K562 (cell line): ENCODE results near the gene ATP6V0C. TPM values are rescaled to one million over a fixed set of nuclear protein-coding genes. Genes with fewer than 3 reads are reported as not detected.

Experiments
- ATAC-seq: fragments of 200-7000 bp; cut with Tn5 transposase; 3 replicates; pipeline ENCODE4 v1.9.1; 2020; ENCODE audit warnings: moderate library complexity
- BruUV-seq: library from RNA; stranded (reverse); fragments of 400-500 nt; replicated peaks from 2 replicates; lab custom pipeline; 2021; lab: Mats Ljungman, UMichigan
- CTCF ChIA-PET: fragments of 300-600 bp; formaldehyde crosslinking; extraction: SDS; loops from one replicate; lab custom pipeline; 2021; ENCODE audit warnings: low intra/inter-chr PET ratio; lab: Yijun Ruan, JAX
- POLR2A ChIA-PET: fragments of 300-600, 350-650 bp; sonication (Branson Sonifier 250); formaldehyde crosslinking; extraction: SDS; loops from one replicate; lab custom pipeline; 2021; ENCODE audit warnings: antibody characterized with exemption, inconsistent platforms; lab: Yijun Ruan, JAX
- DNase-seq, 4 experiments: peaks; one replicate each; pipeline versions ENCODE4 v3.0.0 to v3.0.0-alpha.2; 2011 to 2018; ENCODE audit warnings: low spot score in 3 of 4, mixed read lengths in 3 of 4; ENCODE audit errors: extremely low read depth in 1 of 4
- FAIRE-seq: peaks from 2 replicates; lab custom pipeline; 2011; peaks lifted over from hg19 to GRCh38; lab: Jason Lieb, UNC
- H2AFZ ChIP-seq: 2 replicates; pipeline ENCODE4 v1.6.0; 2011; ENCODE audit warnings: low read depth, low read length, control low read depth, inconsistent platforms
- H3K27ac ChIP-seq: fragments of 200-600 bp; 3 replicates; pipeline ENCODE4 v1.8.0; 2011; ENCODE audit warnings: low read depth, mild to moderate bottlenecking, control low read depth, inconsistent platforms, low read length, moderate library complexity, mixed read lengths; ENCODE audit errors: extremely low read depth
- H3K27me3 ChIP-seq, 2 experiments: fragments of 300-600 bp in 1 of 2; 2 replicates in 1 of 2; 3 replicates in 1 of 2; pipeline versions ENCODE4 v1.6.0 to v1.8.0; 2011; ENCODE audit warnings: inconsistent platforms in 2 of 2, low read length in 2 of 2, mild to moderate bottlenecking in 1 of 2, mixed read lengths in 1 of 2, moderate library complexity in 1 of 2; ENCODE audit not compliant: control insufficient read depth in 2 of 2, insufficient read depth in 2 of 2
- H3K36me3 ChIP-seq: fragments of 300-600 bp; 3 replicates; pipeline ENCODE4 v1.8.0; 2011; ENCODE audit warnings: mild to moderate bottlenecking, low read length, inconsistent platforms; ENCODE audit not compliant: control insufficient read depth, insufficient read depth
- H3K4me1 ChIP-seq, 2 experiments: fragments of 200-600 bp in 1 of 2; replicated peaks in 1 of 2; 2 replicates in 1 of 2; 3 replicates in 1 of 2; pipeline versions ENCODE4 v1.5.1 to v1.8.0; 2011; ENCODE audit warnings: inconsistent platforms in 2 of 2, low read length in 2 of 2, mild to moderate bottlenecking in 1 of 2, mixed read lengths in 1 of 2, moderate library complexity in 1 of 2; ENCODE audit not compliant: control insufficient read depth in 2 of 2, insufficient read depth in 2 of 2
- H3K4me2 ChIP-seq: 2 replicates; pipeline ENCODE4 v1.6.1; 2011; ENCODE audit warnings: low read length, control low read depth, inconsistent platforms, mixed read lengths; ENCODE audit not compliant: insufficient read depth
- H3K4me3 ChIP-seq: fragments of 200-600 bp; sonication (generic), shearing (Covaris generic); 2 replicates; pipeline ENCODE4 v1.5.1; 2016; ENCODE audit warnings: control low read depth, inconsistent platforms
- H3K79me2 ChIP-seq: fragments of 200-600 bp; 3 replicates; pipeline ENCODE4 v1.8.0; 2011; ENCODE audit warnings: low read length, inconsistent platforms; ENCODE audit not compliant: control insufficient read depth, insufficient read depth
- H3K9ac ChIP-seq, 2 experiments: 2 replicates each; pipeline versions ENCODE4 v1.6.0 to v1.6.1; 2011; ENCODE audit warnings: low read depth in 2 of 2, low read length in 2 of 2, control low read depth in 1 of 2, inconsistent platforms in 1 of 2, mild to moderate bottlenecking in 1 of 2, mixed read lengths in 1 of 2; ENCODE audit not compliant: insufficient read depth in 1 of 2
- H3K9me1 ChIP-seq: one replicate; pipeline ENCODE4 v1.6.0; 2011; ENCODE audit warnings: inconsistent platforms, mild to moderate bottlenecking, low read length, moderate library complexity; ENCODE audit not compliant: control insufficient read depth, insufficient read depth
- H3K9me3 ChIP-seq: replicated peaks from 2 replicates; pipeline ENCODE4 v1.5.1; 2011; ENCODE audit warnings: low read depth, low read length, inconsistent platforms; ENCODE audit not compliant: control insufficient read depth, insufficient read depth
- H4K20me1 ChIP-seq: replicated peaks from 2 replicates; pipeline ENCODE4 v1.6.1; 2011; ENCODE audit warnings: low read length, inconsistent platforms, mixed read lengths; ENCODE audit not compliant: control insufficient read depth, insufficient read depth
- CHAMP1 ChIP-seq: fragments of 450-650 bp; IDR thresholded peaks from 2 replicates; pipeline ENCODE4 v1.6.1; 2016; ENCODE audit warnings: mild to moderate bottlenecking
- CHCHD3 ChIP-seq: fragments of 250-450 bp; sonication (Bioruptor Pico); IDR thresholded peaks from 2 replicates; pipeline ENCODE4 v2.1.2; 2022; ENCODE audit warnings: mild to moderate bottlenecking
- CREM ChIP-seq: IDR thresholded peaks from 2 replicates; pipeline ENCODE4 v1.6.1; 2014; ENCODE audit warnings: antibody characterized with exemption, low read depth
- HLTF ChIP-seq: fragments of 450-650 bp; IDR thresholded peaks from 2 replicates; pipeline ENCODE4 v1.6.1; 2016
- IRF1 ChIP-seq: sonication (generic); formaldehyde crosslinking; IDR thresholded peaks from 2 replicates; pipeline ENCODE4 v1.8.0; 2022; ENCODE audit warnings: missing genetic modification reagents, mild to moderate bottlenecking, borderline replicate concordance
- JUNB ChIP-seq: fragments of 450-650 bp; formaldehyde crosslinking; conservative IDR thresholded peaks from 2 replicates; pipeline ENCODE4 v1.4.0; 2020; ENCODE audit warnings: mild to moderate bottlenecking
- KAT7 ChIP-seq: sonication (generic); formaldehyde crosslinking; IDR thresholded peaks from 2 replicates; pipeline ENCODE4 v1.8.0; 2022; ENCODE audit warnings: missing genetic modification reagents, mild to moderate bottlenecking, borderline replicate concordance
- MAX ChIP-seq: sonication (generic); formaldehyde crosslinking; IDR thresholded peaks from 2 replicates; pipeline ENCODE4 v1.9.0; 2022; ENCODE audit warnings: mild to moderate bottlenecking, missing genetic modification reagents
- NRF1 ChIP-seq, 2 experiments: fragments of 450-650 bp; IDR thresholded peaks in 1 of 2; conservative IDR thresholded peaks in 1 of 2; 2 replicates each; pipeline ENCODE4 v1.6.1; 2014; ENCODE audit warnings: mild to moderate bottlenecking in 2 of 2
- POLR3G ChIP-seq: IDR thresholded peaks from 2 replicates; pipeline ENCODE4 v1.6.1; 2011; ENCODE audit not compliant: insufficient read length, insufficient replicate concordance; ENCODE audit errors: extremely low read depth
- PYGO2 ChIP-seq: fragments of 450-650 bp; IDR thresholded peaks from 2 replicates; pipeline ENCODE4 v1.6.1; 2016; ENCODE audit warnings: mild to moderate bottlenecking, missing genetic modification characterization, moderate library complexity, missing compliant biosample characterization
- RB1 ChIP-seq: fragments of 450-650 bp; IDR thresholded peaks from 2 replicates; pipeline ENCODE4 v1.6.1; 2017; ENCODE audit warnings: low read depth, mild to moderate bottlenecking
- TCF7 ChIP-seq: sonication (generic); IDR thresholded peaks from 2 replicates; pipeline ENCODE4 v1.6.1; 2016; ENCODE audit warnings: antibody characterized with exemption, borderline replicate concordance
- TRIM28 ChIP-seq: fragments of 450-650 bp; IDR thresholded peaks from 2 replicates; pipeline ENCODE4 v1.6.1; 2017
- ZFX ChIP-seq: sonication (generic); formaldehyde crosslinking; IDR thresholded peaks from 2 replicates; pipeline ENCODE4 v1.8.0; 2022; ENCODE audit warnings: mild to moderate bottlenecking, missing genetic modification reagents, moderate library complexity
- whole genome bisulfite sequencing: fragments of 100-300 bp; shearing (Covaris generic); methylation state at CpG from one replicate; pipeline ENCODE4 v1.1.6; 2016; ENCODE audit warnings: low coverage, mixed read lengths; ENCODE audit not compliant: insufficient coverage; ENCODE audit errors: missing lambda C conversion rate; 5-methylcytosine and 5-hydroxymethylcytosine counted together
- in situ Hi-C: fragments of 300-500 bp; cut with MboI; formaldehyde crosslinking; loops from 4 replicates; pipeline ENCODE4 v1.15.0; 2018; ENCODE audit warnings: inconsistent platforms, mixed read lengths
- intact Hi-C: fragments of 100-400 bp; cut with micrococcal nuclease; formaldehyde crosslinking; loops from 2 replicates; pipeline ENCODE4 v1.14.2; 2022
- polyA plus RNA-seq, 8 experiments: library from polyadenylated mRNA; depleted of rRNA in 4 of 8; stranded (reverse) in 5 of 8; unstranded in 3 of 8; fragments of >200 nt; fragmentation: Nextera tagmentation in 2 of 8; fragmentation: Illumina TruSeq in 1 of 8; extraction: Ambion mirVana in 2 of 8; extraction: Trizol in 1 of 8; gene quantifications; 2 replicates each; pipeline versions ENCODE4 v1.2.1 to v1.2.3, GENCODE V29; 2011 to 2014; ENCODE audit warnings: inconsistent platforms in 1 of 8, missing spikeins in 1 of 8
- total RNA-seq, 7 experiments: library from RNA; depleted of rRNA in 6 of 7; stranded (reverse); fragments of >200 nt in 6 of 7; fragmentation: Illumina TruSeq in 2 of 7; extraction: Trizol in 2 of 7; gene quantifications; 2 replicates each; pipeline versions ENCODE4 v1.2.1 to v1.2.3, GENCODE V29; 2011 to 2021; ENCODE audit warnings: low replicate concordance in 1 of 7

Gene ATP6V0C
- total and polyA plus RNA-seq, 9 of the 15 experiments (the other 6 are each of a cell fraction or from before 2014, with no cell fraction given): 2.9 to 228 (median 22.7) TPM

DNA sequence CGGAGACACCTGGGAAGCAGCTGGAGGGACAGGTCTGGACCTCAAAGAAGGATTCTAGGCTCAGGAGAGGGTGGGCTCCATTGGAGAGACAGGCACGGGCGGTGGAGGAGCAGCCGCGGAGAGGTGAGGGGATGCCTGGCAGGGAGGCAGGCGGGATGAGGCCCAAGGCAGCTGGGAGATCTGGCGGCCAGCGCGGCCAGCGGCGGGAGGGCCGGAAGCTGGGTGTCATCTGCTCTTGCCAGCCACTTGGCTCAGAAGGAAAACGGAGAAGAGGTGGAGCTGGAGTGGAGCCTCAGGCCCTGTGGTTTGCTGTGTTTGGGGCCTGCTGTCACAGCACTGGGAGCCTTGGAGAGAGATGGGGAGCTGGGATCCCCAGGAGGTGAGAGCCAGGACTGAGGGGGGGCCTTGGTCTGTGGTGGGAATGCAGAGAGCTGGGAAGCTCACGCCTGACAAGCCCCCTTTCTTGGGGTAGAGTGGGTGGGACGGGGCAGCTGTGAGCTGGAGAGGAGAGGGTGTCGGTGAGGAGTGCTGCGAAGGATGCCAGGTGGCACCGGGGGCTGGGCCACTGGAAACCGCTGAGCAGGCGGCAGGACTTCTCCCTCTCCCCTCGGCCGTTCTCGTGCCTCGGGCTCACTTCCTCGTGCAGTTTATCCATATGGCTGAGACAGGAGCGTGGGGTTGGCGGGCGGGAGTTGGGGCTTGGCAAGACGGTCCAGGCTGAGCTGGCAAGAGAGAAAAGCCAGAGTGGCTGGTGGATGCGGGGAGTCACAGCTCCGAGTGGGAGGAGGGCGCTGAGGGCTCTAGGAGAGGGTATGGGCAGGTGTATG is 30.8 kb upstream of the ATP6V0C start (continued):
- TF ChIP-seq RB1: no peak
- TF ChIP-seq, all 486 proteins: peak for 5

DNA sequence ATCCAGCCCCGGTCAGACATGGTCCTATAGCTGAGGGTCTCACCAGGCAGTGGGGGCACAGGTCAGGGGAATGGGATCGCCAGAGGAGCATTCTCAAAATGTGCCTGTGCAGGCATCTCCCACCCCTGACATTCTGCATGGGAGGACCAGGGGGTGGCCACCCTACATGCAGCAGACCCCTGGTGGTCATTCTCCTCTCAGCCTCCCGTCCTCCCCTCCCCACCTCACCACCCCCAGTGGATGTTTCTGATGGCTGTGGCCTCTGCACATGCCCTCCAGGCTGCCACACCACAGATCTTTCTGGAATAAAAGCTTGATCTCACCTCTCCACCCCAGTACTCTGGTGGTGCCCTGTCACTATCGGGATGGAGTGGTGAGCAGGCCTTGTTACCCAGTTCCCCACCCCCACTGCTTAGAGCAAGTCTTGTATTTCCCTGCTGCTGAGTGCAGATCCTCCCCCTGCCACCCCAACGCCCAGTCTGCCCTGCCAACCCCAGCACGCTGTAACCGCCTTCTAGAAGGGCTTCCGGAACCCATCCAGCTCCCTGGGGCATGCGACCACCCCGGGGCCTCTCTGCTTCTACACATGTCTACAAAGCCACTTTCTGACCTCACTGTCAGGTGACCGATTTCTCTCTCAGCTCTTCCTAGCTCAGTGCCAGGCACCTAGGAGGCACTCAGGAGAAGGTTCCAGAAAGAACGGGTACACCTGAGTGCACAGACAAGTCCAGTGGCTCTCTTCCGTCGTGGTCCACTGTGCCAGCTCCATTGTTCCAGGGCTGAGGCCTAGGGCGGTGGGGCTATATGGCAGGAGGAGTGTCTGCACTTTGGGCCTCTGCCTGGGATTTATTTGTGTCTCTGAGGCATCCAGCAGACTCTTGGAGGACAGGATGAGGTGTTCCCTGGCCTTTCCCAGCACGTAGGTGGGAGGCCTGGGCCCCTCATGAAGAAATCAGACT is 29.5 kb upstream of the ATP6V0C start:
- ChIA-PET POLR2A (interaction anchor here (0.6 to 1.6 kb wide), 7 partner anchors 9 to 520 kb away, joined by 3 to 6 read pairs (median 3); partner anchors contain the start of genes RPS2 and TBC1D24), CTCF (no interaction called here)
- peaks cover 88% of the 10 kb centered on the region for H3K79me2 ChIP-seq
- no TSS peak for BruUV-seq
- WGBS: 87% methylated on average over 16 of the region's 16 CpGs
- peaks cover 46% of the 10 kb centered on the region; the same call in 2 of the 3 replicates for H3K36me3 ChIP-seq
- H3K27ac ChIP-seq: peak overlapping the region; percentile 68
- peak overlapping the region; percentile 70 for H3K4me2 ChIP-seq
- no peaks in the 10 kb centered on the region for H3K27me3 ChIP-seq
- in situ Hi-C loops (no loop called here), intact Hi-C loops (no loop called here)
- no peak overlapping the region for H3K4me3 ChIP-seq
- H3K4me1 ChIP-seq: peaks cover 41 to 89% of the 10 kb centered on the region in 2 experiments
- DNase-seq (no peak), ATAC-seq (peak; percentile 11), FAIRE-seq (no peak)
- no peaks in the 10 kb centered on the region for H3K9me1 ChIP-seq
- peak overlapping the region; percentile 40 to 89 for H3K9ac ChIP-seq
- no peak overlapping the region for H2AFZ ChIP-seq
- H3K9me3 ChIP-seq: no peaks in the 10 kb centered on the region
- peaks cover 5% of the 10 kb centered on the region; the same call in 1 of the 2 replicates for H4K20me1 ChIP-seq
- TF ChIP-seq TCF7: no peak
- no peak for TF ChIP-seq CHAMP1
- TF ChIP-seq NRF1 (conservative IDR thresholded peaks at IDR 0.05 in 1 of 2, IDR thresholded peaks at IDR 0.05 in 1 of 2): no peak
- TF ChIP-seq PYGO2 (tag): no peak
- no peak for TF ChIP-seq MAX (CRISPR knock-in tag)
- TF ChIP-seq CREM: no peak
- peak; percentile 36; the same call in 1 of the 2 replicates for TF ChIP-seq ZFX (CRISPR knock-in tag)
- TF ChIP-seq CHCHD3 (CRISPR knock-in tag): no peak
- no peak for TF ChIP-seq POLR3G
- no peak for TF ChIP-seq JUNB (CRISPR knock-in tag)
- TF ChIP-seq HLTF: no peak
- TF ChIP-seq TRIM28: no peak
- TF ChIP-seq KAT7: 0 out of 2 replicates have a peak, but pooled peaks have one; percentile 8
- no peak for TF ChIP-seq IRF1 (CRISPR knock-in tag)
